Left colon (tissue), 2 donors: ENCODE results near the gene CD24. TPM values are rescaled to one million over a fixed set of nuclear protein-coding genes. Genes with fewer than 3 reads are reported as not detected.

Source experiments
- ATAC-seq: fragments of 200-7000 bp; cut with Tn5 transposase; one replicate; pipeline ENCODE4 v1.9.1; 2020; ENCODE audit warnings: mild to moderate bottlenecking, moderate library complexity
- DNase-seq, 2 donors: peaks; one replicate each; pipeline ENCODE4 v3.0.0-alpha.2; 2020
- intact Hi-C, 2 donors: fragments of 100-400 bp; cut with DNase I in 1 of 2; cut with micrococcal nuclease in 1 of 2; formaldehyde crosslinking; loops; one replicate each; pipeline versions ENCODE4 v1.11.2 to v1.14.0; 2022; cut with DNase I, micrococcal nuclease
- total RNA-seq, 2 donors: library from RNA; stranded (reverse); fragmentation: NEBNext Ultra II Directional; extraction: Animal tissue kit (Norgen Biotek cat#: 25700); gene quantifications; one replicate each; pipeline ENCODE4 v1.2.1, GENCODE V29; 2021
- donor health status: DM: no; HTN: no; CAD: no.
- donor health status: DM: yes; HTN: yes; CAD: no.

CD24 gene
- total RNA-seq, 2 donors from 2014 or later: 1,898 to 2,100 TPM

GRCh38 chr6:106922626-106923025 is 51.9 kb downstream of the CD24 start:
- DNase-seq (no peak), ATAC-seq (no peak)
- intact Hi-C loops: no loop called here

Other genes starting within 250 kb of the CD24 start
- gene MTRES1, start 53.5 kb upstream of the CD24 start, total RNA-seq: 10 to 100 TPM; 29.3 to 33.7 TPM
- 1 to 10 TPM; 5.6 to 8.3 TPM for gene BEND3, start 140.8 kb upstream of the CD24 start, total RNA-seq